Effector memory CD4-positive, alpha-beta T cell (primary cell): ENCODE measurements around the gene HSD17B13.
"Not testable (repeated sequence)": the region's sequence is repeated elsewhere in the genome, so short reads cannot be mapped to it uniquely, and the experiment has no call there.

Source experiments
- DNase-seq, 3 donors: peaks; one replicate each; pipeline ENCODE4 v3.0.0-alpha.2; 2020
- H3K27ac ChIP-seq: 2 replicates; pipeline ENCODE4 v1.7.0; 2013; ENCODE audit warnings: mild to moderate bottlenecking, low read length, moderate library complexity; ENCODE audit not compliant: insufficient read depth, poor library complexity, severe bottlenecking
- H3K27me3 ChIP-seq: replicated peaks from 2 replicates; pipeline ENCODE4 v1.7.0; 2013; ENCODE audit warnings: mild to moderate bottlenecking, low read length; ENCODE audit not compliant: insufficient read depth, control insufficient read depth, poor library complexity, severe bottlenecking
- H3K36me3 ChIP-seq: 2 replicates; pipeline ENCODE4 v1.7.0; 2013; ENCODE audit warnings: mild to moderate bottlenecking, low read length, moderate library complexity; ENCODE audit not compliant: control insufficient read depth, insufficient read depth
- H3K4me1 ChIP-seq: 2 replicates; pipeline ENCODE4 v1.7.0; 2013; ENCODE audit warnings: low read length, mild to moderate bottlenecking; ENCODE audit not compliant: control insufficient read depth, insufficient read depth, poor library complexity, severe bottlenecking
- H3K4me3 ChIP-seq: 2 replicates; pipeline ENCODE4 v1.7.0; 2013; ENCODE audit warnings: low read length, low read depth, mild to moderate bottlenecking; ENCODE audit not compliant: insufficient read depth, poor library complexity, severe bottlenecking
- H3K9me3 ChIP-seq: 2 replicates; pipeline ENCODE4 v1.7.0; 2013; ENCODE audit warnings: mild to moderate bottlenecking, low read length, moderate library complexity; ENCODE audit not compliant: control insufficient read depth

Gene HSD17B13

GRCh38 chr4:87304745-87305432 lies 17.8 kb downstream of the HSD17B13 start:
- Histone ChIP-seq H3K27me3 (no peaks in the 10 kb centered on the region), H3K27ac (no peak overlapping the region), H3K36me3 (no peaks in the 10 kb centered on the region), H3K9me3 (no peaks in the 10 kb centered on the region), H3K4me3 (no peak overlapping the region), H3K4me1 (no peaks in the 10 kb centered on the region)
- DNase-seq: no peak

- Histone ChIP-seq H3K36me3 (no peaks in the 10 kb centered on the region), H3K9me3 (no peaks in the 10 kb centered on the region), H3K4me3 (no peak overlapping the region), H3K4me1 (no peaks in the 10 kb centered on the region), H3K27me3 (no peaks in the 10 kb centered on the region), H3K27ac (no peak overlapping the region)
- DNase-seq: no peak
Measured at GRCh38 chr4:87299898-87300297, 22.8 kb downstream of the HSD17B13 start.

- no peak for DNase-seq
- H3K4me3 ChIP-seq: no peak overlapping the region
- no peaks in the 10 kb centered on the region for H3K4me1 ChIP-seq
- H3K36me3 ChIP-seq: no peaks in the 10 kb centered on the region
- H3K27ac ChIP-seq: no peak overlapping the region
- no peaks in the 10 kb centered on the region for H3K27me3 ChIP-seq
- peaks cover 3% of the 10 kb centered on the region for H3K9me3 ChIP-seq
Measured at GRCh38 chr4:87298362-87298761, 24.3 kb downstream of the HSD17B13 start.

GRCh38 chr4:87294911-87295310 lies 27.8 kb downstream of the HSD17B13 start:
- not testable (repeated sequence) for H3K4me1 ChIP-seq, DNase-seq, H3K27me3 ChIP-seq

GRCh38 chr4:87293889-87294288 lies 28.8 kb downstream of the HSD17B13 start:
- DNase-seq, H3K9me3 ChIP-seq, H3K27ac ChIP-seq, H3K4me1 ChIP-seq, H3K27me3 ChIP-seq, H3K36me3 ChIP-seq, H3K4me3 ChIP-seq: not testable (repeated sequence)

More at GRCh38 chr4:87294911-87295310, 27.8 kb downstream of the HSD17B13 start:
- not testable (repeated sequence) for H3K36me3 ChIP-seq, H3K4me3 ChIP-seq, H3K9me3 ChIP-seq, H3K27ac ChIP-seq

- Histone ChIP-seq H3K36me3 (no peaks in the 10 kb centered on the region), H3K27ac (no peak overlapping the region), H3K27me3 (no peaks in the 10 kb centered on the region), H3K4me3 (no peak overlapping the region), H3K4me1 (no peaks in the 10 kb centered on the region), H3K9me3 (peaks cover 2% of the 10 kb centered on the region)
- no peak for DNase-seq
Measured at GRCh38 chr4:87286970-87287369, 35.7 kb downstream of the HSD17B13 start.

- H3K27ac ChIP-seq, H3K4me3 ChIP-seq, H3K27me3 ChIP-seq, H3K4me1 ChIP-seq, DNase-seq, H3K9me3 ChIP-seq, H3K36me3 ChIP-seq: not testable (repeated sequence)
Measured at GRCh38 chr4:87284268-87284667, 38.4 kb downstream of the HSD17B13 start.

- Histone ChIP-seq H3K27ac (no peak overlapping the region), H3K9me3 (peaks cover 2% of the 10 kb centered on the region), H3K36me3 (no peaks in the 10 kb centered on the region), H3K4me3 (no peak overlapping the region), H3K4me1 (no peaks in the 10 kb centered on the region), H3K27me3 (no peaks in the 10 kb centered on the region)
- no peak for DNase-seq
Measured at GRCh38 chr4:87283151-87283550, 39.5 kb downstream of the HSD17B13 start.

GRCh38 chr4:87281603-87282002 lies 41.1 kb downstream of the HSD17B13 start:
- Histone ChIP-seq H3K36me3 (no peaks in the 10 kb centered on the region), H3K27me3 (no peaks in the 10 kb centered on the region), H3K27ac (no peak overlapping the region), H3K4me3 (no peak overlapping the region), H3K4me1 (no peaks in the 10 kb centered on the region), H3K9me3 (peaks cover 2% of the 10 kb centered on the region)
- DNase-seq: no peak

GRCh38 chr4:87278335-87278794 lies 44.3 kb downstream of the HSD17B13 start:
- Histone ChIP-seq H3K4me1 (no peaks in the 10 kb centered on the region), H3K36me3 (no peaks in the 10 kb centered on the region), H3K9me3 (no peaks in the 10 kb centered on the region), H3K27ac (no peak overlapping the region), H3K27me3 (no peaks in the 10 kb centered on the region), H3K4me3 (no peak overlapping the region)
- DNase-seq: no peak
